Sigmoid colon (tissue), 7 donors: Measurements from ENCODE around the gene GTF2I. TPM values are rescaled to one million over a fixed set of nuclear protein-coding genes. Genes with fewer than 3 reads are reported as not detected.
A peak's percentile ranks its signal among the peaks of the same experiment; 100 is the strongest.
"Not testable (repeated sequence)": the region's sequence is repeated elsewhere in the genome, so short reads cannot be mapped to it uniquely, and the experiment has no call there.

ENCODE experiments used
- DNase-seq: peaks from one replicate; pipeline ENCODE4 v3.0.0-alpha.2; 2019
- H3K27ac ChIP-seq, 4 donors: fragments of 200-600 bp; sonication (generic); one replicate each; pipeline ENCODE4 v1.5.1; 2016 to 2019; ENCODE audit warnings: mild to moderate bottlenecking in 1 of 4
- H3K27me3 ChIP-seq, 3 donors: fragments of 200-600 bp; sonication (generic); one replicate each; pipeline ENCODE4 v1.5.1; 2019; ENCODE audit warnings: mild to moderate bottlenecking in 1 of 3
- H3K36me3 ChIP-seq, 4 donors: fragments of 200-600 bp; sonication (generic); one replicate each; pipeline ENCODE4 v1.5.1; 2016 to 2019
- H3K4me1 ChIP-seq, 4 donors: fragments of 200-600 bp; sonication (generic); one replicate each; pipeline ENCODE4 v1.5.1; 2017 to 2019
- H3K4me3 ChIP-seq, 4 donors: fragments of 200-600 bp; sonication (generic); one replicate each; pipeline ENCODE4 v1.5.1; 2017 to 2019; ENCODE audit warnings: mild to moderate bottlenecking in 2 of 4, moderate library complexity in 1 of 4
- H3K9me3 ChIP-seq, 4 donors: fragments of 200-600 bp in 3 of 4; sonication (generic) in 3 of 4; one replicate each; pipeline versions ENCODE4 v1.5.1 to v1.6.1; 2013 to 2019
- WGBS, 2 donors: extraction: QIAGEN DNeasy Blood & Tissue Kit; methylation state at CpG; one replicate each; pipeline ENCODE4 v1.1.7; 2013; 5-methylcytosine and 5-hydroxymethylcytosine counted together
- intact Hi-C: fragments of 100-400 bp; cut with DNase I; formaldehyde crosslinking; loops from one replicate; pipeline ENCODE4 v1.15.1; 2023
- polyA plus RNA-seq, 3 donors: library from polyadenylated mRNA; stranded (reverse); fragments of 200-250 nt; gene quantifications; one replicate each; pipeline ENCODE4 v1.2.3, GENCODE V29; 2013
- total RNA-seq, 4 donors: library from RNA; depleted of rRNA; stranded (reverse); fragments of >200 nt; gene quantifications; one replicate each; pipeline ENCODE4 v1.1.0, GENCODE V29; 2016
- donor health status: healthy with polysubstance abuse.
- donor health status: Bipolar disorder and iron deficiency.
- donor health status: healthy.

GTF2I gene
- total and polyA plus RNA-seq, 7 donors: 9.6 to 181 (median 113) TPM

GRCh38 chr7:74743936-74744557, 86.5 kb downstream of the GTF2I start:
- H3K36me3 ChIP-seq, H3K27ac ChIP-seq, H3K27me3 ChIP-seq, H3K9me3 ChIP-seq, H3K4me3 ChIP-seq, intact Hi-C loops, H3K4me1 ChIP-seq, DNase-seq: not testable (repeated sequence)
- no CpG with 5 or more reads among the region's 9 CpGs for WGBS, 2 donors

- H3K36me3 ChIP-seq, intact Hi-C loops, H3K4me1 ChIP-seq, H3K27me3 ChIP-seq, H3K4me3 ChIP-seq, DNase-seq, H3K27ac ChIP-seq, H3K9me3 ChIP-seq: not testable (repeated sequence)
- no CpG with 5 or more reads among the region's 9 CpGs for WGBS, 2 donors
These were observed 96.5 kb downstream of the GTF2I start for GRCh38 chr7:74753921-74754482.

GRCh38 chr7:74756673-74757072, 99.2 kb downstream of the GTF2I start:
- DNase-seq, H3K27me3 ChIP-seq, H3K4me3 ChIP-seq, H3K4me1 ChIP-seq, H3K27ac ChIP-seq, H3K36me3 ChIP-seq, intact Hi-C loops, H3K9me3 ChIP-seq: not testable (repeated sequence)
- WGBS, 2 donors: no CpG with 5 or more reads among the region's 5 CpGs

- intact Hi-C loops, H3K36me3 ChIP-seq, H3K9me3 ChIP-seq, H3K27me3 ChIP-seq, H3K27ac ChIP-seq, H3K4me3 ChIP-seq, DNase-seq, H3K4me1 ChIP-seq: not testable (repeated sequence)
- no CpG with 5 or more reads among the region's 7 CpGs for WGBS, 2 donors
These were observed 100.8 kb downstream of the GTF2I start for GRCh38 chr7:74758268-74758667.

- H3K27me3 ChIP-seq, intact Hi-C loops, H3K36me3 ChIP-seq, H3K9me3 ChIP-seq, H3K4me1 ChIP-seq, H3K4me3 ChIP-seq, DNase-seq: not testable (repeated sequence)
- no CpG with 5 or more reads among the region's 3 CpGs for WGBS, 2 donors
- H3K27ac ChIP-seq: peak overlapping the region in 1 of 4 donors; percentile 49
These were observed 101.5 kb downstream of the GTF2I start for GRCh38 chr7:74758982-74759381.

GRCh38 chr7:74765205-74765918, 107.8 kb downstream of the GTF2I start:
- H3K4me1 ChIP-seq, H3K27me3 ChIP-seq, intact Hi-C loops, H3K9me3 ChIP-seq, DNase-seq, H3K4me3 ChIP-seq, H3K27ac ChIP-seq, H3K36me3 ChIP-seq: not testable (repeated sequence)
- no CpG with 5 or more reads among the region's 17 CpGs for WGBS, 2 donors

- H3K4me1 ChIP-seq, DNase-seq, H3K9me3 ChIP-seq, H3K4me3 ChIP-seq, H3K27me3 ChIP-seq, H3K27ac ChIP-seq, intact Hi-C loops, H3K36me3 ChIP-seq: not testable (repeated sequence)
- WGBS, 2 donors: 40 to 63% methylated on average over 1 of the region's 7 CpGs
These were observed 109.0 kb downstream of the GTF2I start for GRCh38 chr7:74766509-74766908.

GRCh38 chr7:74766991-74767390, 109.5 kb downstream of the GTF2I start:
- H3K36me3 ChIP-seq, H3K4me1 ChIP-seq, H3K27me3 ChIP-seq, H3K4me3 ChIP-seq, intact Hi-C loops, H3K27ac ChIP-seq, H3K9me3 ChIP-seq: not testable (repeated sequence)
- DNase-seq: peak; percentile 24
- 63 to 84% methylated on average over 8 to 9 of the region's 10 CpGs for WGBS, 2 donors

- H3K9me3 ChIP-seq, H3K27ac ChIP-seq, H3K27me3 ChIP-seq, H3K36me3 ChIP-seq, H3K4me1 ChIP-seq, H3K4me3 ChIP-seq, intact Hi-C loops: not testable (repeated sequence)
- 83 to 98% methylated on average over 4 of the region's 7 CpGs for WGBS, 2 donors
- peak; percentile 56 for DNase-seq
These were observed 112.5 kb downstream of the GTF2I start for GRCh38 chr7:74770062-74770461.

- H3K9me3 ChIP-seq, H3K27ac ChIP-seq, intact Hi-C loops, H3K27me3 ChIP-seq, H3K36me3 ChIP-seq, H3K4me1 ChIP-seq, H3K4me3 ChIP-seq: not testable (repeated sequence)
- DNase-seq: peak; percentile 7
- 93 to 94% methylated on average over 6 of the region's 6 CpGs for WGBS, 2 donors
These were observed 114.6 kb downstream of the GTF2I start for GRCh38 chr7:74772093-74772492.

GRCh38 chr7:74773760-74774750, 116.5 kb downstream of the GTF2I start, which contains the start of gene NCF1:
TSS of gene NCF1 (plus strand) at chr7:74774011. CDS start at chr7:74774032, 21 bp downstream.
- H3K36me3 ChIP-seq, H3K4me3 ChIP-seq, H3K27ac ChIP-seq, intact Hi-C loops, H3K4me1 ChIP-seq, DNase-seq, H3K27me3 ChIP-seq, H3K9me3 ChIP-seq: not testable (repeated sequence)
- WGBS, 2 donors: no CpG with 5 or more reads among the region's 21 CpGs

- WGBS, 2 donors: no CpG with 5 or more reads among the region's 6 CpGs
These were observed 117.6 kb downstream of the GTF2I start for GRCh38 chr7:74775111-74775510.

More at GRCh38 chr7:74775111-74775510, 117.6 kb downstream of the GTF2I start:
- DNase-seq, H3K36me3 ChIP-seq, H3K27ac ChIP-seq, H3K27me3 ChIP-seq, H3K4me1 ChIP-seq, intact Hi-C loops, H3K9me3 ChIP-seq, H3K4me3 ChIP-seq: not testable (repeated sequence)
